ENCODE results near the gene HBEGF.

HBEGF gene

DNA sequence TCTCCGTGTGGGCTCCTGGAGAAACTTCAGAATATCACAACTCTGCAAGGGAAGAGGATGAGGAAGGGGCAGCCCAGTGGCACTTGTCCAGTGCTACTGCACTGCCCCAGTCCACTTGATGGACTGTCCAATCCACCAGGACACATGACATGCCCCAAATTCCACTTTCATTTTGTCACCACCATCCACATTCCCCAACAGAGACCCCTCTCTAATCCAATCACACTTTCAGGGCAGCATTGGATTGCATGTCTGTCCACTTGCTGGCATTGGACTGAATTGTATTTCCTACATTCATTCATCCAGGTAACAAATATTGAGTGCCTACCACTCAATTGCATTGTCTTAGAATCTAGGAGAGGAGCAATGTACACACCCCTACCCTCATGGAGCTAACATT, 14.8 kb downstream of the HBEGF start:
- no peak for DNase-seq

DNA sequence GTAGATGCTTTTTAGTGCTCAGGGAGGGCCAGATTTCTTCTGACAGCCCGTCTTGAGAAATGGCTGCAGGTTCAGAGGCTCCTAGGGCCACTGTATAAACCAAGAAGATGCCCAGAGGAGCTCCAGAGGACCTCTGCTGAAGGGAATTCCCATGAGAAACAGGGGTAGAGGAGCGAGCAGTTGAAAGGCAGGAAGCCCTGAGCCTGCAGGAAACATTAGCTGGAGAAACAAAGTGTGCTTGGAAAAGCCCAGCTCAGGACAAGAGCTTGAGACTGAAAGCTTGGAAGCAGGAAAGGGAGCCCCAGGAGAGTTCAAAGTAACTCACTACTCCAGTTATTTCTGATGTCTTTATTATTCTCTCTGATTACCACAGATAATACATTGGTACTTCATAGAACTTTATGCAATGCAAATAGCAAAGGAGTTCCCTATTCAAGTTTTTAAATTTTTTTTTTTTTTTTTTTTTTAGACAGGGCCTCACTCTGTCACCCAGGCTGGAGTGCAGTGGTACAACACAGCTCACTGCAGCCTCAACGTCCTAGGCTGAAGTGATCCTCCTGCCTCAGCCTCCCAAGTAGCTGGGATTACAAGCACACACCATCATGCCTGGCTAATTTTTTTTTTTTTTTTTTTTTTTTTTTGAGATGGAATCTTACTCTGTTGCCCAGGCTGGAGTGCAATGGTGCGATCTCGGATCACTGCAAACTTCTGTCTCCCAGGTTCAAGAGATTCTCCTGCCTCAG, 16.5 kb downstream of the HBEGF start:
- no peak for DNase-seq

DNA sequence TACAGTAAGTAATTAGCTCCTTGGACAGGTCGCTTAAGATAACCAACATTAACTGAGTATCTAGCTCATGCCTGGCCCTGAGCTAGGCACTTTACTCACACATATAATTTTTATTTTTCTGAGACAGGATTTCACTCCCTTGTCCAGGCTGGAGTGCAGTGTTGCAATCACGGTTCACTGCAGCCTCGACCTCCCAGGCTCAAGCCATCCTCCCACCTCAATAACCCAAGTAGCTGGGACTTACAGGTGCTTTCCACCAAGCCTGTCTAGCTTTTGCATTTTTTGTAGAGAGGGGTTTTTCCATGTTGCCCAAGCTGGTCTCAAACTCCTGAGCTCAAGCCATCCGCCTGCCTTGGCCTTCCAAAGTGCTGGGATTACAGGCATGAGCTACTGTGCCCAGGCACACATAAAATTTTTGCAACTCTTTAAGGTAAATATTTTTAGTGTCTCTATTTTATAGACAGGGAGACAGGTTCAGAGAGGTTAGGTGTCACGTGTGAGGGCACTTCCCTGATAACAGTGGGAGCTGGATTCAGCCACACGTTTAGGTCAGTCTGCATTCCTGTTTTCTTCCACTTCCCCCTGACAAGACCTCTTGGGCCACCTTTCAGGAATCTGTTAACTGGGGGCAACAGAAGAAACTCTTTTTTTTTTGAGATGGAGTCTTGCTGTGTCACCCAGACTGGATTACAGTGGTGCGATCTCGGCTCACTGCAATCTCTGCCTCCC, 18.2 kb downstream of the HBEGF start:
- no peak for DNase-seq

DNA sequence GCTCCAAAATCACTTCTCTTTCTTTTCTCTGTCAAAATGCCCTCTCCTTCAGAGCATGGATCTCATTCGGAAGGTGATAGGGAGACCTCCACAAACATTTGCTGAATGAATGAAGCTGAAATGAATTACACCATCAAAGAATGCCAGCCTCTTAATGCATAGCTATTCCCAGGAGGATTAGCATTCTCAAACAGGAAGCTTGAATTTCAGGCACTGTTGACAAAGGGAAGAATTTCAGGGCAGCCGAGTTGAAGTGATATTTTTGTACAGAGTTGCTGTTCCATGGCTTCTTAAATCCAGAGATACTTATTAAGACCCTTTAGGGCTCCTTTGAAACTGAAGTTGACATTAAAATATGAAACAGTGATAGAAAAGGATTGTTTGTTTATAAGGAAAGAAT, 18.8 kb downstream of the HBEGF start:
- DNase-seq: no peak

DNA sequence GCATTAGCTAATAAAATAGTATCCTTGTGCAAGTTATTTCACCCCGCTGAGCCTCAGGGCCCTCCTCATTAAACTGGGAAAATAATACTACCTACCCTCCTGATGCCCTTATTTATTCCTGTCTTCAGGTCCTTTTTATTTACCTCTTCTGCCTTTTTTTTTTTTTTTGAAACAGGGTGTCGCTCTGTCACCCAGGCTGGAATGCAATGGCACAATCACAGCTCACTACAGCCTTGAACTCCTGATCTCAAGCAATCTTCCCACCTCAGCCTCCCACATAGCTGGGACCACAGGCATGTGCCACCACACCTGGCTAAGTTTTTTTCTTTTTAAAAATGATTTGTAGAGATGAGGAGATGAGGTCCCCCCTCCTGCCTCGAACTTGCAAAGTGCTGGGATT, 20.9 kb downstream of the HBEGF start:
- no peak for DNase-seq

DNA sequence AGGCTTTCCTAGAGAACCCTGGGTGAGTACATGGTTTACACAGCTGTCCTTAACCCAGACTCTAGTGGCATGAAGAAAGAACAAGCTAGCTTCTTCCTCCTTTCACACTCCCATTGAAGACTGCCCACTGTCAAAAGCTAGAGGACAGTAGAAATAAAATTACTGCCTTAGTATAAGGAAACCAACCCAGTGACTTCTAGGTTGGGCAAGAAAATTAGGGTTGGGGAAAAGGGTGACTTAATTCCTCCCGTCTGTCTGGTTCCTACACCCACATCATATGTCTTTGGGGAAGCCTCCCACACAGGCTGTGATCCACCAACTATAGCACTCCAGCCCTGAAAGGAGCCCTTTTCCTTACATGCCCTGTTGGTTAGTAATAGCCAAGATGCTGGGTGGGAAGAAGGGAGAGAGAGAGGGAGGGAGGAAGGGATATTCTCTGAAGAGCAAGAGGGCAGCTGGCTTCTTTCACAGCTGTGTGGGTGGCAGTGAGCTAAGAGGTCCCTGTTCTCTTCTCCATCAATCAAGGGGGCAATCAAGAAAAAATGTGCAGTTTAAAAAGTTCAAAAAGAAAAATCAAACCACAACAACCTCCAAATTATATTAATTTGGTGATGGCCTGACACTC, 21.7 kb downstream of the HBEGF start:
- peak; percentile 77 for DNase-seq

DNA sequence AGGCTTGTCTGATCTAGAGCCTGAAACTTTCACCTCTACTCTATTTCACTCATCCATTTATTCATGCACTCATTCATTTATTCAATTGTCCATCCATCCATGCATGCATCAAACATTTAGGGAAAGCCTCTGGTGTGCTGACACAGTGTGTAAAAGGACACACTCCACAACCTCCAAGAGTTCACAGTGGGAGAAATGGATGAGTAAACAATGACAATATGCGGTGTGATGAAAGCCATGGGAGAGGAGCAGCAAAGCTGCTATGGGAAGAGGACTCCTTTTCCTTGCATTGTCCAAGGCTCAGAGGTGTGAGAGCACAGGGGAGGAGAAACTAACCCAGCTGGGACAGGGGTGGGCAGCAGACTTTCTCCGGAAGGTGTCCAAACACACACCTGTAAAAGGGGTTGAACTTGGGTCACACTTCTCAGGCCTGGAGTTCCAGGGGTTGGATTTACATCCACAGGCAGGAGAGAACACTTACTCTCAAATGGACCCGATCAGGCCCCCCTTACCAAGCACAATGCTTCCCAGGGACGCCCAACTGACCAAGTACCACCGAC, 22.3 kb downstream of the HBEGF start:
- DNase-seq: no peak

DNA sequence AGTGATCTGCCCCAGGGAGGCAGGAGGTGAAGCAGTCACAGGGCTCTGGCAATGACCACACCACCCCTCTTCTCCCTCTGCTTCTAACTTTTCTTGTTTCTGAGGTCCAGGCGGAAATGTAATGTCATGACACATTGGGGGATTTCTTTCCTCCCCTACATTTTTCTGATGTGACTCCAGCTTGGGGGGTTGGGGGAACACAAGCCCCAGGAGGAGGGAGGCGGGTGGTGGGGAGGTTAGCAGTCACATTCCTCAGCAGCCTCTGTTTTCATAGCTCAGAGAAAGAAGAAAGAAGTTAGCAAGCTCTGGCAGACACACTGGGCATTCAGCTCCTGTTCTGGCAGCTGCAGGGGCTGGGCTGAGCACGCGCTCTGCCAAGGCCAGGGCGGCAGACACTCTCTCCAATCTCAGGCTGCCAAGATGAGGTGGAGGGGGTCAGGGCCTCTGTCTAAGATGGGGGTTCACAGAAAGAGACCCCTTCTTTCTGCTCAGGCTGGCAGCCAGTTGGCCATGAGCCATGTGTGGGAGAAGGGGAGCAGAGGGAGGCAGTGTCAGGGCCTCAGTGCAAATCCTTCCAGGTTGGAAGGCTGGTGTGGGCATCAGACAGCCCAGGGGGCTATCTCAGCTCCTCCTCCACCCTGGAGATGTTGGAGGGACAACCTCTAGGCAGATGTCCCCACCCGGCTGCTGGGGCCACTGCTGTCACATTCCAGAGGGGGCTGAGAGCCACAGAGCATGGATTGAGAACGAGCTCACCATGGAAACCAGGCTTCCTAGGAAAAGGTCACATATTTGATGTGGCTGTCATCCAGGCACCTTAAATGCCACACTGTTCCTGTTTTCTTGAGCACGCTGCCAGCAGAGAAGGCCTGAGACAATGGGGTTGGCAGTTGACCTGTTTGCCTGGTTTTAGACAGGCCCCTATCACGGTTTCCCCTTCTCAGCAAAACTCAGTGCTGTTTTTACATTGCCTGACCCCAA, 23.4 kb downstream of the HBEGF start:
- peak; percentile 99 for DNase-seq

DNA sequence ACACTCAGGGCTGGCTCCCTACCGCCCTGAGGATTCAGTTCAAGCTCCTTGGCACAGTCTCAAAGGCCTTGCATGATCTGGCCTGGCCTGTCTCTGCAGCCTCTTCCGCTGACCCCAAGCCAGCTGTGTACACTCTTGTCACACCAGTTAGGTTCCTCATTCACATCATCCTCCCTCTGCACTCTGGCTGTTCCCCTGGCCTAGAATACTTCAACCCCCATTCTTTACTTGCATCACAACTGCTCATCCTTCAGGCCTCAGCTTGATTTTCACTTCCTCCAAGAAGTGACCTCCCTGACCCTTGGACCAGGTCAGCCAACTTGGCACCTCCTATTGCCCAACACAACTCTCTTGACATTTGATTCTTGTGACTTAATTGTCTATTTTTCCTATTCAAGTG, 24.6 kb downstream of the HBEGF start:
- no peak for DNase-seq

DNA sequence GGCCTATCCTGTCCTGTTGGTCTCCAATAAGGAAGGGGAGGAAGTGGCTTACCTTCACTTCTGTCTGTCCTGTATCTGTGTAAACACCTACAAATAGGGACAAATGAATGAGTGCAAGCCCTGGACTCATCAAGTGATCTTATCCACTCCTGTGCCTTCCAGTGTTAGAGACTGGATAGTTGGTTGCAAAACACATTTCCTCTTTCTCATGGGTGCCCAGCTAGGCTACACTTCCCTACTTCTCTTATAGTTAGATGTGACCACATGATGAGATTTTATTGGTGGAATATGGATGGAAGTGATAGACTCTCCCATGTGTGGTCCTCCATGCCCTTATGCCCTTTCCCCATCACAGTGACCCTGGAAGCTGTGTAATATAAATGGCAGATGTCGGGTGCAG, 26.6 kb downstream of the HBEGF start:
- no peak for DNase-seq

DNA sequence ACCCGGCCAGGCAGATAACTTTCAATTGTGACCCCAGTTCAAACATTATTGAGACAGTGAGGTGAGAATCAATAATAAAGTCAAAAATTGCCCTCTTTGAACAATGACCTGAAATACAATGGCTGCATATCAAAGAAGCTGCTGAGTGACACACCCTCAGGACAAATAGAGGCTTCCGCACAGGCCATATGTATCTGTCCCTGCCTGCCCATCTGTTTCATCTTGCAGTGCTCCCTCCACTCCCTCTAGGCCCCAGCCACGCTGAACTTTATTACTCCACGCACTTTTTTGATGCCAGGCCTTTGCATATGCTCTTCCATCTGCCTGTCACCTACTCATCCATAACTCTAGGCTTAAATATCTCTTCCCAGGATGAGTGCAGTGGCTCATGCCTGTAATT, 27.6 kb downstream of the HBEGF start:
- DNase-seq: no peak

DNA sequence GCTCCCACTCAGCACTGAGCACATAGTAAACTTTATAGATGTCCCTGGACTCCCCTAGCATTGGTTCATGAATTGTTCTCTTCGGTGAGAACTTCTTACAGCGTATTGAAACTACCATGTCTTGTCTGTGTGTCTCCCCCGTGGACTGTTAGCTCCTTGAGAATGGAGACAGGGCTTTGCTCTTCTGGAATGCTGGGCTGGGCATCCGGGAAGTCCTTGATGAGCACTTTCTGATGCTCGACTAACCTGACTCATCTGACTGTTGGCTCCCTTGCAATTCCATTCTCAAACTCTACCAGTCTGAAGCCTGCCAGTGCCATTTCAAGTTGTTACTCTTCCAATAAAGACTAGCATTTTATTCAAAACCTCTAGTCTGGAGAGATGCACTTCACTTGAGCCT, 28.5 kb downstream of the HBEGF start:
- DNase-seq: peak; percentile 84

DNA sequence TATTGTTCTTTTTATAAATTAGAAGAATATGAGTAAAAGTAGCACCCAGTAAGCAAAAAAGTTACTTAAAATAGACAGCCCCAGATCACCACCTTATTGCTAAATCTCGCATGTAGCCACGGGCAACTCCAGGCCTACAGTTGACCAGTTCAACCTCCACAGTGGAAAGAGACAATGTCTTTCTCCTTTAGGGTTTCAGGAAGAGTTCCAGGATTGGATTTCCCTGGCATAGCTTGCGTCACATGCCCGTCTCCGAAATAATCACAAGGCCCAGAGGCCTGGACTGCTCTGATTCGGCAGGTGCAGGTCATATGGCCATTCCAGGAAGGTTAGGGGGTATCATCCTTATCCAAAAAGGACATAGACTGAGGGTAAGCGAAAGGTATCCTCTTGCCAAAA, 33.6 kb downstream of the HBEGF start:
- DNase-seq: no peak

DNA sequence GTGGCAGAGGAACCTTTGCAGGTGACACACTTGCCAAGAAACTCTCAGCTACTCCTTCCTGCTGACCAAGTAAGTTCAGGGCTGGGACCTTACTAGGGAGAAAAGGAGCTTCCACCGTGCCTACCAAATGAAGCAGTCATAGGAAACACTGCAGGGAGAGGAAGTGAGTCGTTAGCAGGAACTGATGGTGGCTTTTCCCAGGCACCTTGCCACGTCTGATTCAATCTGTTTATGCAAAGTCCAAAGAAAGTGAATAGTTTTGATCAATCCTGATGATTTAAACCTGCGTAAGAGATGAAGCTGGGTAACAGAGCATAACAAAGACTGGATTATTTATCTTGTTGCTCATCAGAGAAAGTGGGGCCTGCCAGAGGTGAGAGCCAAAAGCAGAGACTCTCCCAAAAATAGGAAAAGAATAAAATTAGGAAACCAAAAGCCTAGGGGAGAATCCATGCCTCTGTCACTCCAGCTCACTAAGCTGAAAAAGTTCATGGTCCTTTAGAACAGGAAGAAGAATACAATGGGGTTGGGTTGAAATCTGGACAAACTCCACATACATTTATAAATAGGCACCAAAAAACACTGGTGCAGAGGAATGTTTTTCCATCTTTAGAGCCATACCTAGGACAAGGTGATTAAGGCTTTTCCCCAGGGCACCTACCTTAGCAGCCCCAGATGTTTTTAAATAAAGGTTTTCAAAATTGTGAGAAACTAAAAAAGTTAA, 34.2 kb downstream of the HBEGF start:
- DNase-seq: peak; percentile 96

DNA sequence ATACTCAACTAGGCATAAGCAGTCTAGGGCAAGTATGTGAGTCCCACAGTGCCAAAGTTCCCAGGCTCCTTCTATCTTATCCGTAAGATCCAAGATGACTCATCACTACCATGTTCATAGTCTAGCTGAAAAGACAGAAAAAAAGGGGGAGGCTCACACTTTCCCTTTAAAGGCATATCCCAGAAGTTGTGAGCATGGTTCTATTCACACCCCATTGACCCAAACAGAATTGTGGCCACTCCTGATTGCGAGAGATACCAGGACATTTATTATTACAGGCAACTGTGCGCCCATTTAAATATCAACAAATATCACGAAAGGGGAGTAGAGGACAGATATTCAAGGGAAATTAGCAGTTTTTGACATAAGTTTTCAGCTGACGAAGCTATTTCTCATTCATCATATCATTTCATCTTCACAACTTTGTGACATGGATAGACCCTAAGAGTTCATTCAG, 35.4 kb downstream of the HBEGF start:
- peak; percentile 90 for DNase-seq

DNA sequence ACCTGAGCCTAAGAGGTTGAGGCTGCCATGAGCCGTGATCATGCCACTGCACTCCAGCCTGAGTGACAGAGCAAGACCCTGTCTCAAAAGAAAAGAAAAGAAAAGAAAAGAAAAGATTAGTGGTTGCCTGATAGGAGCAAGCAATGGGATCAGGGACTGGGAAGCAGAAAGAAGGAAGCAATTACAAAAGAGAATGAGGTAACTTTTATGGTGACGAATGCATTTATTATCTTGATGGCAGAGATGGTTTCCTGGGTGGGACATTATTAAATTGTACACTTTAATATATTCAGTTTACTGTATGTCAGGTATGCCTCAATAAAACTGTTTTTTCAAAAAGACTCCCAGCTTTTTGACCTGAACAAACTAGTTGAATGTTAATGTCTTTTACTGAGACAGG, 36.0 kb downstream of the HBEGF start:
- DNase-seq: no peak

DNA sequence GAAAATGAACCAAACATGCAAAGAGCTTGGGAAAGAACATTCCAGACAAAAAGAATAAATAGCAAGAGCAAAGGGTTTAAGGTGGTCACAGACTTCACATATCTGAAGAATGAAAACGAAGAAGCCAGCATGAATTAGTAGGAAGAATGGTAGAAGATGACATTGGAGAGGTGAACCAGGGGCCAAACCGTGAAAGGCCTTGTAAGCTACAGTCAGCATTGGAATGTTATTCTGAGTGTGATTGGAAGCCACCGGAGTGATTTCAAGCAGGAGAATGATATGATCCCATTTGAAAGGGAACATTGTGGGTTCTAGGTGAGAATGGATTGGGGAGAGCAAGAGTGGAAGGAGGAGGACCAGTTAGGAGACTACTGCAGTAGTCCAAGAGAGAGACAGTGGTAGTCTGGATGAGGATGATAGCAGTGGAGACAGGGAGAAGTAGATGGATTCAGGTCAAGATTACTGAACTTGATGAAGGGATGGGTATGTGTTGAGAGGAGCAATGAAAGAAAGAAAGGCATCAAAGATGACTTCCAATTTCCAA, 36.6 kb downstream of the HBEGF start:
- no peak for DNase-seq

DNA sequence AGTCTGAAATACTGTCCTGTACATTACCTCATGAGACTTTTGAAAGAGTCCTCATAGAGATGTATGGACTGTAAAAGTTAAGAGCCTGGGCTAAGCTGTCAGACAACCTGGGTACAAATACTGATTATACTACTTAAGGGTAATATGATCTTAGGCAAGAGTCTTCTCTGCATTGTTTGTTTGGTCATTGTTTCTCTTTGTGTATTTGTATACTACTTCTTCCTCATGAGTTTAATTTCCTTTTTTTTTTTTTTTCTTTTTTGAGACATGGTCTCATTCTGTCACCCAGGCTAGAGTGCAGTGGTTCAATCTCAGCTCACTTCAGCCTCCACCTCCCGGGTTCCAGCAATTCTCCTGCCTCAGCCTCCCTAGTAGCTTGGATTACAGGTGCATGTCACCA, 40.9 kb downstream of the HBEGF start:
- no peak for DNase-seq

DNA sequence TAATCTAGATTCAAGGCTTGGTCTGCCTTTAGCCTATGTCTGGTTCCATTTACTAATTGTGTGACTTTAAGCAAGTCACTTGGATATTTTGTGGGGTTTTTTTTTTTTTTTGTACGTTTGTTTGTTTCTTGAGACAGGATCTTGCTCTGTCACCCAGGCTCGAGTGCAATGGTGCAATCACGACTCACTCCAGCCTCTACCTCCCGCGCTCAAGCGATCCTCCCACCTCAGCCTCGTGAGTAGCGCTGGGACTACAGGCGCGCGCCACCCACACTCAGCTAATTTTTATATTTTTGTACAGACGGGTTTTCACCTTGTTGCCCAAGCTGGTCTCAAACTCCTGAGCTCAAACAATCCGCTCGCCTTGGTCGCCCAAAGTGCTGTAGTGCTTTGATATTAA, 42.4 kb downstream of the HBEGF start:
- DNase-seq: no peak

DNA sequence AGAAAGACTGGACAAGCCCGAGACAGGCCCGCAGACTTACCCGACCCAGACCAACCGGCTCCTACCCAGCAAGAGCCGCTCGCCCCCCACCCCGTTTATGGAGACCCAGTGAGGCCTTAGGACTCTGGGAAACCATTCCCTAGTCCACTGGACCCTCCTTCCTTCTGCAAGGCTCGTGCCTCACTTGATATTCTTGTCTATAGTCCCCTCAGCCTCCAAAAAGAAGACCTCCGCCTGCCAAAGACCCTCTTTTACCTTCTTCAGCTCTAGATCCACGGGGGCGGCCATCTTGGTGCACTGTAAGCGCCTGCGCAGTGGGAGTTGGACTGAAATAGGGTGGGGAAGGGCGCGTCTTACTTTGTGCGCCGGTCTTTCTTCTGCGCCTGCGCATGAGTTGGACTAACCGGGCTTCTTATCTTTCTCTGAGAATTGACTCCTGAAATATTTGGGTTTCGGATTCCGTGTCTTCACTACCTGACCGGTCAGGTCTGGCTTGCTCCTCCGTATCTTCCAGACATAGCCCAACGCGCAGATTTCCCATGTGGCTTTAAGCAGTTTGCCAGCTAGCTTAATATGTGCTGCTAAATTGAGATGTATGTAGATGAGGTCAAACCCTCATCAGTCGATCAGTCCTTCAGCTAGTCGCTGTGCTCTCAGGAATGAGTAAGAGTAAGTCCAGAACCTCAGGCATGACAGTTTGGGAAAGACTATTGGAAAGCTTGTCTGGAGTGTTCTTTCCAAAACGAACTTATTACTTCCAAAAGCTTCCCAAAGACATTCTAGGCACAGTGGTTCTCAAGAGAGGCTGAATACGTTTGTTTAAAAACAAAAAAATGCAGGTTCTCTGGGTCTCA, 43.4 kb downstream of the HBEGF start, which contains the start of gene PFDN1:
PFDN1 (minus strand) TSS at position 316 of the 854 bp plus-strand sequence; CDS start at position 288, 28 bp downstream.
- DNase-seq: peak; percentile 97

All from EL (cell line).